Activated T-cell treated with anti-CD3 and anti-CD28 coated beads, Interleukin-2, amount 50 U/mL, for 24 hours (primary cell): ENCODE measurements around the gene REEP5.
"Not testable (repeated sequence)": the region's sequence is repeated elsewhere in the genome, so short reads cannot be mapped to it uniquely, and the experiment has no call there.

Experiments used
- DNase-seq: peaks from one replicate; pipeline ENCODE4 v3.0.0-alpha.2; 2020
- H3K27ac Mint-ChIP-seq: 2 replicates; pipeline ENCODE4 v1.8.0; 2020; ENCODE audit warnings: mild to moderate bottlenecking, mixed read lengths
- H3K27me3 Mint-ChIP-seq: 2 replicates; pipeline ENCODE4 v1.8.0; 2020; ENCODE audit warnings: mixed read lengths
- H3K36me3 Mint-ChIP-seq: 2 replicates; pipeline ENCODE4 v1.8.0; 2020; ENCODE audit warnings: low read depth, mixed read lengths
- H3K4me1 Mint-ChIP-seq: 2 replicates; pipeline ENCODE4 v1.8.0; 2020; ENCODE audit warnings: low read depth, mixed read lengths
- H3K4me3 Mint-ChIP-seq: 2 replicates; pipeline ENCODE4 v1.8.0; 2020; ENCODE audit warnings: mild to moderate bottlenecking, moderate library complexity, mixed read lengths
- H3K9me3 Mint-ChIP-seq: 2 replicates; pipeline ENCODE4 v1.8.0; 2020; ENCODE audit warnings: mixed read lengths

Gene REEP5

GRCh38 chr5:112921833-112922817 lies at the start of gene REEP5:
TSS of gene REEP5 (minus strand) at chr5:112922227. CDS start at chr5:112922190, 37 bp downstream.
- Mint-ChIP-seq H3K27me3 (no peaks in the 10 kb centered on the region), H3K9me3 (no peaks in the 10 kb centered on the region), H3K4me3 (peak within 1 kb of the TSS; percentile 96), H3K4me1 (peaks cover 64% of the 10 kb centered on the region), H3K36me3 (peaks cover 41% of the 10 kb centered on the region), H3K27ac (peak within 1 kb of the TSS; percentile 97)
- peak; percentile 90 for DNase-seq

GRCh38 chr5:112971276-112971675 lies 49.2 kb upstream of the REEP5 start:
- DNase-seq: no peak
- Mint-ChIP-seq H3K4me3 (no peak overlapping the region), H3K9me3 (no peaks in the 10 kb centered on the region), H3K4me1 (peaks cover 27% of the 10 kb centered on the region), H3K27ac (no peak overlapping the region), H3K36me3 (peaks cover 2% of the 10 kb centered on the region), H3K27me3 (no peaks in the 10 kb centered on the region)

GRCh38 chr5:112968411-112969106 lies 46.5 kb upstream of the REEP5 start:
- peaks cover 31% of the 10 kb centered on the region for H3K4me1 Mint-ChIP-seq
- DNase-seq: no peak

GRCh38 chr5:112967520-112968083 lies 45.6 kb upstream of the REEP5 start:
- H3K27me3 Mint-ChIP-seq: no peaks in the 10 kb centered on the region

More at GRCh38 chr5:112968411-112969106, 46.5 kb upstream of the REEP5 start:
- peak overlapping the region; percentile 33 for H3K27ac Mint-ChIP-seq
- H3K36me3 Mint-ChIP-seq: no peaks in the 10 kb centered on the region
- H3K27me3 Mint-ChIP-seq: no peaks in the 10 kb centered on the region
- no peaks in the 10 kb centered on the region for H3K9me3 Mint-ChIP-seq
- H3K4me3 Mint-ChIP-seq: no peak overlapping the region

GRCh38 chr5:112965733-112966306 lies 43.8 kb upstream of the REEP5 start:
- DNase-seq: no peak
- H3K27ac Mint-ChIP-seq: peak overlapping the region; percentile 91
- H3K27me3 Mint-ChIP-seq: no peaks in the 10 kb centered on the region
- no peaks in the 10 kb centered on the region for H3K9me3 Mint-ChIP-seq
- peak overlapping the region; percentile 0 for H3K4me3 Mint-ChIP-seq
- no peaks in the 10 kb centered on the region for H3K36me3 Mint-ChIP-seq
- H3K4me1 Mint-ChIP-seq: peaks cover 46% of the 10 kb centered on the region

More at GRCh38 chr5:112967520-112968083, 45.6 kb upstream of the REEP5 start:
- H3K4me3 Mint-ChIP-seq: no peak overlapping the region
- no peaks in the 10 kb centered on the region for H3K9me3 Mint-ChIP-seq
- peaks cover 41% of the 10 kb centered on the region for H3K4me1 Mint-ChIP-seq
- no peak for DNase-seq
- no peak overlapping the region for H3K27ac Mint-ChIP-seq
- H3K36me3 Mint-ChIP-seq: no peaks in the 10 kb centered on the region

- not testable (repeated sequence) for H3K36me3 Mint-ChIP-seq
- peak overlapping the region; percentile 93 for H3K27ac Mint-ChIP-seq
- peak overlapping the region; percentile 8 for H3K4me3 Mint-ChIP-seq
Measured at GRCh38 chr5:112963374-112963733, 41.3 kb upstream of the REEP5 start.

GRCh38 chr5:112960863-112961504 lies 39.0 kb upstream of the REEP5 start:
- Mint-ChIP-seq H3K36me3 (no peaks in the 10 kb centered on the region), H3K27ac (no peak overlapping the region), H3K4me1 (peaks cover 54% of the 10 kb centered on the region), H3K4me3 (no peak overlapping the region), H3K9me3 (no peaks in the 10 kb centered on the region), H3K27me3 (no peaks in the 10 kb centered on the region)
- no peak for DNase-seq

More at GRCh38 chr5:112963374-112963733, 41.3 kb upstream of the REEP5 start:
- not testable (repeated sequence) for DNase-seq, H3K9me3 Mint-ChIP-seq, H3K27me3 Mint-ChIP-seq
- H3K4me1 Mint-ChIP-seq: peaks cover 55% of the 10 kb centered on the region

- H3K4me3 Mint-ChIP-seq: no peak overlapping the region
- DNase-seq: no peak
- H3K27ac Mint-ChIP-seq: peak overlapping the region; percentile 18
- no peaks in the 10 kb centered on the region for H3K27me3 Mint-ChIP-seq
- H3K9me3 Mint-ChIP-seq: no peaks in the 10 kb centered on the region
- H3K36me3 Mint-ChIP-seq: no peaks in the 10 kb centered on the region
- peaks cover 49% of the 10 kb centered on the region for H3K4me1 Mint-ChIP-seq
Measured at GRCh38 chr5:112960315-112960714, 38.3 kb upstream of the REEP5 start.

GRCh38 chr5:112959872-112960271 lies 37.8 kb upstream of the REEP5 start:
- H3K9me3 Mint-ChIP-seq, DNase-seq, H3K4me3 Mint-ChIP-seq, H3K36me3 Mint-ChIP-seq, H3K27me3 Mint-ChIP-seq: not testable (repeated sequence)
- H3K27ac Mint-ChIP-seq: peak overlapping the region; percentile 18
- peaks cover 47% of the 10 kb centered on the region for H3K4me1 Mint-ChIP-seq

GRCh38 chr5:112958093-112959088 lies 36.4 kb upstream of the REEP5 start:
- Mint-ChIP-seq H3K4me3 (no peak overlapping the region), H3K4me1 (peaks cover 35% of the 10 kb centered on the region), H3K27ac (no peak overlapping the region), H3K9me3 (no peaks in the 10 kb centered on the region), H3K27me3 (no peaks in the 10 kb centered on the region), H3K36me3 (no peaks in the 10 kb centered on the region)
- DNase-seq: no peak

GRCh38 chr5:112957036-112957808 lies 35.2 kb upstream of the REEP5 start:
- Mint-ChIP-seq H3K36me3 (no peaks in the 10 kb centered on the region), H3K9me3 (no peaks in the 10 kb centered on the region), H3K27ac (no peak overlapping the region), H3K4me1 (peaks cover 27% of the 10 kb centered on the region), H3K4me3 (no peak overlapping the region), H3K27me3 (no peaks in the 10 kb centered on the region)
- DNase-seq: no peak

- DNase-seq: no peak
- Mint-ChIP-seq H3K27me3 (no peaks in the 10 kb centered on the region), H3K4me3 (no peak overlapping the region), H3K9me3 (no peaks in the 10 kb centered on the region), H3K27ac (no peak overlapping the region), H3K4me1 (peaks cover 28% of the 10 kb centered on the region), H3K36me3 (no peaks in the 10 kb centered on the region)
Measured at GRCh38 chr5:112956606-112957005, 34.6 kb upstream of the REEP5 start.
